SK-N-SH (cell line): ENCODE results near the gene TMEM176A. TPM values are rescaled to one million over a fixed set of nuclear protein-coding genes. Genes with fewer than 3 reads are reported as not detected.
A peak's percentile ranks its signal among the peaks of the same experiment; 100 is the strongest.

Experiments
- CTCF ChIA-PET: fragments of 300-600, 350-600 bp; formaldehyde crosslinking; extraction: SDS; loops from one replicate; lab custom pipeline; 2021; lab: Yijun Ruan, JAX
- POLR2A ChIA-PET: fragments of 350-600 bp; sonication (Branson Sonifier 250); formaldehyde crosslinking; extraction: SDS; loops from one replicate; lab custom pipeline; 2020; ENCODE audit warnings: antibody characterized with exemption, inconsistent platforms; lab: Yijun Ruan, JAX
- DNase-seq: peaks from one replicate; pipeline ENCODE4 v3.0.0; 2012
- H2AFZ ChIP-seq: fragments of 200-600 bp; sonication (generic); 2 replicates; pipeline ENCODE4 v1.8.1; 2016; ENCODE audit warnings: antibody characterized with exemption, mild to moderate bottlenecking, low read depth
- H3F3A ChIP-seq: fragments of 200-600 bp; sonication (generic); replicated peaks from 2 replicates; pipeline ENCODE3; 2016; ENCODE audit warnings: antibody characterized with exemption, mild to moderate bottlenecking; ENCODE audit not compliant: insufficient read depth
- H3K27ac ChIP-seq, 2 experiments: fragments of 200-500 bp in 1 of 2; fragments of 200-600 bp in 1 of 2; sonication (Bioruptor generic) in 1 of 2; sonication (generic), shearing (Covaris generic) in 1 of 2; 2 replicates each; pipeline versions ENCODE4 v1.5.1 to v1.6.1; 2014 to 2016; ENCODE audit warnings: low read depth in 2 of 2, inconsistent platforms in 1 of 2, low read length in 1 of 2, mild to moderate bottlenecking in 1 of 2, mixed read lengths in 1 of 2
- H3K27me3 ChIP-seq: fragments of 200-600 bp; sonication (generic), shearing (Covaris generic); 2 replicates; pipeline ENCODE4 v1.6.1; 2016; ENCODE audit warnings: mixed run types; ENCODE audit not compliant: insufficient read depth
- H3K36me3 ChIP-seq, 2 experiments: fragments of 200-500 bp in 1 of 2; fragments of 200-600 bp in 1 of 2; sonication (Bioruptor generic) in 1 of 2; sonication (generic) in 1 of 2; replicated peaks in 1 of 2; 2 replicates each; pipeline versions ENCODE3 to v1.5.1; 2014 to 2016; ENCODE audit warnings: low read length in 1 of 2, mild to moderate bottlenecking in 1 of 2; ENCODE audit not compliant: insufficient read depth in 2 of 2, control insufficient read depth in 1 of 2
- H3K4me1 ChIP-seq, 2 experiments: fragments of 200-500 bp in 1 of 2; fragments of 200-600 bp in 1 of 2; sonication (Bioruptor generic) in 1 of 2; sonication (generic), shearing (Covaris generic) in 1 of 2; 2 replicates each; pipeline versions ENCODE4 v1.5.1 to v1.6.1; 2014 to 2016; ENCODE audit warnings: low read depth in 1 of 2, low read length in 1 of 2, mixed run types in 1 of 2; ENCODE audit not compliant: insufficient read depth in 2 of 2, control insufficient read depth in 1 of 2
- H3K4me2 ChIP-seq: fragments of 200-600 bp; sonication (generic), shearing (Covaris generic); 2 replicates; pipeline ENCODE4 v1.6.1; 2017; ENCODE audit warnings: mixed run types
- H3K4me3 ChIP-seq, 2 experiments: fragments of 200-500 bp in 1 of 2; fragments of 200-600 bp in 1 of 2; sonication (Bioruptor generic) in 1 of 2; sonication (generic), shearing (Covaris generic) in 1 of 2; 2 replicates each; pipeline versions ENCODE4 v1.5.1 to v1.8.1; 2014 to 2016; ENCODE audit warnings: low read depth in 2 of 2, inconsistent platforms in 1 of 2, low read length in 1 of 2, mild to moderate bottlenecking in 1 of 2, mixed read lengths in 1 of 2, moderate library complexity in 1 of 2
- H3K79me2 ChIP-seq: fragments of 200-600 bp; sonication (generic); 2 replicates; pipeline ENCODE4 v1.8.1; 2017; ENCODE audit warnings: mild to moderate bottlenecking; ENCODE audit not compliant: insufficient read depth
- H3K9ac ChIP-seq: fragments of 200-600 bp; sonication (generic); 2 replicates; pipeline ENCODE4 v1.6.1; 2017; ENCODE audit warnings: mixed run types
- H3K9me2 ChIP-seq: fragments of 200-600 bp; sonication (generic); 2 replicates; pipeline ENCODE4 v1.6.1; 2017; ENCODE audit warnings: mixed run types
- H3K9me3 ChIP-seq: fragments of 200-600 bp; sonication (generic); 2 replicates; pipeline ENCODE4 v1.6.1; 2017; ENCODE audit warnings: mixed run types, mild to moderate bottlenecking, moderate library complexity
- H4K20me1 ChIP-seq: fragments of 200-600 bp; sonication (generic); 2 replicates; pipeline ENCODE4 v1.6.1; 2017; ENCODE audit warnings: mild to moderate bottlenecking, mixed run types; ENCODE audit not compliant: insufficient read depth
- CHD2 ChIP-seq: fragments of 150-350 bp; IDR thresholded peaks from 2 replicates; pipeline ENCODE4 v1.6.1; 2018; ENCODE audit warnings: low read length; ENCODE audit not compliant: partially characterized antibody
- CTCF ChIP-seq: fragments of 200-600 bp; sonication (generic); IDR thresholded peaks from 2 replicates; pipeline ENCODE4 v1.6.1; 2017; ENCODE audit warnings: antibody characterized with exemption, mild to moderate bottlenecking, moderate library complexity
- EP300 ChIP-seq, 2 experiments: IDR thresholded peaks; 2 replicates each; pipeline versions ENCODE4 v1.4.0 to v1.6.1; 2012; ENCODE audit warnings: borderline replicate concordance in 1 of 2, low read depth in 1 of 2, low read length in 1 of 2
- FOXJ3 ChIP-seq: sonication (generic); formaldehyde crosslinking; IDR thresholded peaks from 2 replicates; pipeline ENCODE4 v1.5.1; 2020; ENCODE audit warnings: mild to moderate bottlenecking, missing genetic modification reagents
- FOXM1 ChIP-seq: IDR thresholded peaks from 2 replicates; pipeline ENCODE4 v1.4.0; 2012; ENCODE audit warnings: low read depth, mild to moderate bottlenecking
- MEF2A ChIP-seq: IDR thresholded peaks from 2 replicates; pipeline ENCODE4 v1.4.0; 2012; ENCODE audit warnings: low read depth, borderline replicate concordance
- RAD21 ChIP-seq: IDR thresholded peaks from 2 replicates; pipeline ENCODE4 v1.6.1; 2012; ENCODE audit warnings: mild to moderate bottlenecking, low read length
- RCOR1 ChIP-seq: fragments of 150-350 bp; IDR thresholded peaks from 2 replicates; pipeline ENCODE4 v1.6.1; 2017; ENCODE audit warnings: antibody characterized with exemption, low read length
- REST ChIP-seq: IDR thresholded peaks from 2 replicates; pipeline ENCODE4 v1.6.1; 2012; ENCODE audit warnings: mild to moderate bottlenecking, low read depth, low read length, moderate library complexity
- RFX5 ChIP-seq: IDR thresholded peaks from 2 replicates; pipeline ENCODE4 v1.6.1; 2012; ENCODE audit warnings: mild to moderate bottlenecking, improper control_type of control experiment, low read length
- RXRA ChIP-seq: IDR thresholded peaks from 2 replicates; pipeline ENCODE4 v1.4.0; 2012; ENCODE audit warnings: low read depth, mild to moderate bottlenecking, borderline replicate concordance
- SMC3 ChIP-seq: IDR thresholded peaks from 2 replicates; pipeline ENCODE4 v1.6.1; 2012; ENCODE audit warnings: low read depth, low read length, improper control_type of control experiment
- WGBS: methylation state at CpG from one replicate; pipeline ENCODE4 v1.1.6; 2017; ENCODE audit warnings: low lambda C conversion rate; 5-methylcytosine and 5-hydroxymethylcytosine counted together
- polyA plus RNA-seq, 3 experiments: library from polyadenylated mRNA; depleted of rRNA; stranded (reverse); fragments of >200 nt; gene quantifications; 2 replicates each; pipeline ENCODE4 v1.2.3, GENCODE V29; 2012

The TMEM176A gene
- polyA plus RNA-seq, 1 of the 3 experiments (the other 2 are of a cell fraction): not detected

GRCh38 chr7:150778014-150778737, 22.4 kb upstream of the TMEM176A start:
- Histone ChIP-seq H3F3A (no peaks in the 10 kb centered on the region), H3K4me1 (peaks cover 0 to 6% of the 10 kb centered on the region in 2 experiments; a peak in 2 of 4 replicates), H3K79me2 (no peaks in the 10 kb centered on the region), H4K20me1 (no peaks in the 10 kb centered on the region), H3K9me3 (no peaks in the 10 kb centered on the region), H3K4me3 (no peak overlapping the region), H3K9ac (no peak overlapping the region), H3K9me2 (no peaks in the 10 kb centered on the region), H3K4me2 (no peak overlapping the region), H2AFZ (no peak overlapping the region), H3K27ac (no peak overlapping the region), H3K36me3 (no peaks in the 10 kb centered on the region), H3K27me3 (no peaks in the 10 kb centered on the region; the same call in 1 of the 2 replicates)
- TF ChIP-seq RXRA (no peak), REST (no peak), EP300 (IDR thresholded peaks at IDR 0.05; ENCODE audit: borderline replicate concordance in 1 of 2, low read depth in 1 of 2, low read length in 1 of 2) (no peak), MEF2A (no peak), CTCF (no peak)
- DNase-seq: no peak
- ChIA-PET POLR2A (interaction anchor here (1.1 kb wide), 1 partner anchor 9 kb away, joined by 3 read pairs; no protein-coding TSS in a partner anchor), CTCF (interaction anchor here (0.6 to 12.3 kb wide), 68 partner anchors 10 to 913 kb away, joined by 3 to 136 read pairs (median 5); partner anchors contain the start of genes ABCB8, AOC1, NOS3 and TMEM176A)
- WGBS: 42% methylated on average over 8 of the region's 8 CpGs

- CTCF ChIA-PET: interaction anchor here (0.6 to 12.3 kb wide), 69 partner anchors 10 to 913 kb away, joined by 3 to 136 read pairs (median 5); partner anchors contain the start of genes ABCB8, AOC1, NOS3 and TMEM176A
- Histone ChIP-seq H3K4me1 (peaks cover 0 to 6% of the 10 kb centered on the region in 2 experiments; a peak in 2 of 4 replicates), H3K9me2 (no peaks in the 10 kb centered on the region), H4K20me1 (no peaks in the 10 kb centered on the region), H3K4me2 (no peak overlapping the region), H3K9ac (no peak overlapping the region), H3K27me3 (no peaks in the 10 kb centered on the region; the same call in 1 of the 2 replicates)
- TF ChIP-seq RCOR1 (0 out of 2 replicates have a peak, but pooled peaks have one; percentile 55), CHD2 (peak; percentile 75), FOXM1 (no peak), CTCF (peak; percentile 99), SMC3 (peak; percentile 94), FOXJ3 (CRISPR knock-in tag) (no peak), RAD21 (peak; percentile 100), RFX5 (0 out of 2 replicates have a peak, but pooled peaks have one; percentile 51)
- TF ChIP-seq, all 33 proteins: peak for 6
- Histone ChIP-seq H2AFZ (no peak overlapping the region), H3K4me3 (no peak overlapping the region; a peak in 1 of 4 replicates), H3F3A (no peaks in the 10 kb centered on the region), H3K36me3 (no peaks in the 10 kb centered on the region), H3K79me2 (no peaks in the 10 kb centered on the region), H3K27ac (0 out of 4 replicates have a peak overlapping the region, but pooled peaks of 1 of the 2 experiments have one; percentile 7), H3K9me3 (no peaks in the 10 kb centered on the region)
- peak; percentile 78 for DNase-seq
- 6% methylated on average over 12 of the region's 12 CpGs for WGBS
- POLR2A ChIA-PET: interaction anchor here (1.1 kb wide), 1 partner anchor 9 kb away, joined by 3 read pairs; no protein-coding TSS in a partner anchor
These were observed 21.7 kb upstream of the TMEM176A start for GRCh38 chr7:150778738-150779301.
